Keratinocyte (primary cell): Measurements from ENCODE around the gene HMGCS1.

Experiments
- CTCF ChIP-seq, 3 experiments: IDR thresholded peaks in 1 of 3; conservative IDR thresholded peaks in 1 of 3; optimal IDR thresholded peaks in 1 of 3; 2 replicates in 2 of 3; 3 replicates in 1 of 3; pipeline versions ENCODE3 to v1.5.1; 2011; ENCODE audit warnings: low read length in 3 of 3, mild to moderate bottlenecking in 3 of 3, moderate library complexity in 2 of 3, control low read depth in 1 of 3, inconsistent platforms in 1 of 3; ENCODE audit not compliant: insufficient read depth in 2 of 3; ENCODE audit errors: extremely low read depth in 1 of 3
- EZH2 ChIP-seq: IDR thresholded peaks from one replicate; pipeline ENCODE4 v1.6.1; 2012; ENCODE audit warnings: inconsistent platforms, mild to moderate bottlenecking, low read length, moderate library complexity

- TF ChIP-seq CTCF (optimal IDR thresholded peaks at IDR 0.05 in 1 of 3, IDR thresholded peaks at IDR 0.05 in 1 of 3, conservative IDR thresholded peaks at IDR 0.05 in 1 of 3; ENCODE audit: extremely low read depth in 1 of 3, insufficient read depth in 2 of 3, low read length in 3 of 3), result no peak
- no peak for TF ChIP-seq EZH2
Measured at GRCh38 chr5:43273552-43273951, 39.7 kb downstream of the HMGCS1 start.
